Iris pigment epithelial cell (primary cell): Measurements from ENCODE around the gene PMAIP1.
"Not testable (repeated sequence)": the region's sequence is repeated elsewhere in the genome, so short reads cannot be mapped to it uniquely, and the experiment has no call there.

Experiments used
- DNase-seq: peaks from one replicate; pipeline ENCODE4 v3.0.0-alpha.2; 2011; ENCODE audit warnings: low read depth

The PMAIP1 gene

DNA sequence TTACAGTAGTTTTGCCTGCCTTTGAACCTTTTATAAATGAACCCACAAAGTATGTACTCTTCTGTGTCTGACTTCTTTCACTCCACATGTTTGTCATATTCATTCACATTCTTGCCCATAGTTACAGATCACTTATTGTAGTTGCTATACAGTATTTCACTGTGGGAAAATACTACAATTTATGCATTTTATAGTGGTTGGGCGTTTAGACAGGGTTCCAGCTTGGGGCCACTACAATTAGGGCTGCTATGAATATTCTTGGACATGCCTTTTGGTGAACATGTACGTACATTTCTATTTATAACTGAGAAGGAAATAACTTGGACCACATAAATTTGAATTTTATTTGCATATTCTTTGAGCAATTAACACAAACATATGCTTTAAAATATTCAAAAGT is 15.4 kb upstream of the PMAIP1 start:
- no peak for DNase-seq

GRCh38 chr18:59885579-59886163 is 14.1 kb upstream of the PMAIP1 start:
- peak; percentile 90 for DNase-seq

DNA sequence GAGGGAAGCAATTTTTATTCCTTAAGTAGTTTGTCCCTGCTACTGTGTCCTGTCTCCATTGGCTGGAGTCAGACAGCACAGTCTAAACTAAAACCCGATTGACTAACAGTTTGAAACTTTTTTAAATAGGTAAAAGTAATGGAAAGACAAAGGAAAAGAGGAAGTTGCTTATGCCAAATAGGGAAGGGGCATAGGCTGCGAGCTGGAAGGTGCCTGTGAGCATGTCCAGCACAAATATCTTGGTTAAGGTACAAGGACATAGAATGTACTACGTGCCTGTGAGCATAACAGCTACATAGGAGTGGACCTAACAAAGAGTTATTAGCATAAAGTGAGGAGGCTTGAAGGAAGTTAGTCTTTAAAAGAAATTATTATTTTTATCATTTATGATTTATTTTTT is 13.4 kb upstream of the PMAIP1 start:
- not testable (repeated sequence) for DNase-seq

DNA sequence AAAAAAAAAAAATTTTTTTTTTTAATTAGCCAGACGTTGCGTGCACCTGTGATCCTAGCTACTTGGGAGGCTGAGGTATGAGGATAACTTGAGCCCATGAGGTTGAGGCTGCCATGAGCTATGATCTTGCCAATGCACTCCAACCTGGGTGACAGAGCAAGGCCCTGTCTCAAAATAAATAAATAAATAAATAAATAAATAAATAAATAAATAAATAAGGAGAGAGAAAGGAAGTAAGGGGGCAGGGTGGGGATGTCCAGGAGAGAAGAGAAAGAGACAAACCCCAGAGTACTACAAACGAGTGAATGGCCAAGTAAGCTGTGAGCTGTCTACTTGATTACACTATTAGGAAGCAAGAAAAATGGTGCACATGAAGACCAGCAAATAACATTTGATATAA is 7.7 kb upstream of the PMAIP1 start:
- no peak for DNase-seq

DNA sequence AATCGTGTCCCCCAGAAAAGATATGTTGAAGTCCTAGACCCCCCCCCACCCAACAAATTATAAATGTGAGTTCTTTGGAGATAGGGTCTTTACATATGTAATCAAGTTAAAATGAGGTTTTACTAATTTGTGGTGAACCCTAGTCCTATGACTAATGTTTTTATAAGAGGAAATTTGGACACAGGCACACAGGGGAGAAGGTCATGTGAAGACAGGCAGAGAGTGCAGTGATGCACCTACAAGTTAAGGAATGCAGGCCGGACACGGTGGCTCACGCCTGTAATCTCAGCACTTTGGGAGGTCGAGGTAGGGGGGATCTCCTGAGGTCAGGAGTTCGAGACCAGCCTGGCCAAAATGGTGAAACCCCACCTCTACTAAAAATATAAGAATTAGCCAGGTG is 5.8 kb upstream of the PMAIP1 start:
- no peak for DNase-seq

- DNase-seq = no peak
Measured at GRCh38 chr18:59897321-59897954, 2.4 kb upstream of the PMAIP1 start.

GRCh38 chr18:59898093-59898492 is 1.7 kb upstream of the PMAIP1 start:
- no peak for DNase-seq

DNA sequence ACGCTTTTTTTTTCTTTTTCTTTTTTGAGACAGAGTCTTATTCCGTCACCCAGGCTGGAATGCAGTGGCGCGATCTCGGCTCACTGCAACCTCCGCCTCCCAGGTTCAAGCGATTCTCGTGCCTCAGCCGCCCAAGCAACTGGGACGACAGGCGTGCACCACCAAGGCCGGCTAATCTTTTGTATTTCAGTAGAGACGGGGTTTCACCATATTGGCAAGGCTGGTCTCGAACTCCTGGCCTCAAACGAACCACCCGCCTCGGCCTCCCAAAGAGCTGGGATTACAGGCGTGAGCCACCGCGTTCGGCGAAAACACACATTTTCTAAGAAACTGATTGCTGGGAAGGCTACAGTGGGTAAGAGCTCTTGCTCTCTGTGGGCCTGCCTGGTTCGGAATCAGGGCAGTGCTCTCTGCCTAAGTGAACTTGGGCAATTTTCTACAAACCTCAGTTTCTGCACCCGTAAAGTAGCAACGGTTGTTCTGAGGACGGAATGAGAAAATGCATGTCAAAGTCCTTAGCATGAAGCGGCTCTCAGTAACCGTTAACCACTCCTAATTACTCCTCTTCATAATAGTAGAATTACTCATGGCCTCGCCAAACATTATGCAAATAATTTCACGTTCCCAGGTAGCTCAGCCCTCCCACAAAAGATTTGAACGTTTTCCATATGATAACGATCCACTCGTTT is 1.0 kb upstream of the PMAIP1 start:
- no peak for DNase-seq

GRCh38 chr18:59900222-59901128 is 679 bp downstream of the PMAIP1 start:
- peak; percentile 89 for DNase-seq

- DNase-seq = peak; percentile 94
Measured at GRCh38 chr18:59902131-59902992, 2.6 kb downstream of the PMAIP1 start.

GRCh38 chr18:59902993-59903610 is 3.3 kb downstream of the PMAIP1 start:
- no peak for DNase-seq

GRCh38 chr18:59904011-59904601 is 4.3 kb downstream of the PMAIP1 start:
- peak; percentile 52 for DNase-seq

GRCh38 chr18:59905686-59906091 is 5.9 kb downstream of the PMAIP1 start:
- DNase-seq = no peak

GRCh38 chr18:59906203-59906602 is 6.4 kb downstream of the PMAIP1 start:
- no peak for DNase-seq

DNA sequence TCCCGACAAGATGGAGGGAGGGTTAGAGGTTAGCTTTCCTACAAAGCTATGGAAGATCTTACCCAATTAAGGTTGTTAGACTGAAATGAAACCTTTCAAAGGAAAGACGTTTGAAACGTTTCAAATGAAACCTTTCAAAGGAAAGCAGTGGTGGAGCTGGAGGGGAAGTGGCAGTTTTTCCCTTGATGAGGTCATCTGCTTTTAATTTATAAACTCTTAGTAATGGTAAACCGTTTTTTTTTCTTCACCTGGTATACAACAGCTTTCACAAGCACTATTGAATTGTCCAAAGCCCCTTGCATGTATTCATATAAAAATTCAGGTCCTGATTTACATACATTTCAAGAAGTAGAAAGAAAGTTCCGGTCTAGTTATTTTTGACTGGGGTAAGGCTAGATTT is 7.4 kb downstream of the PMAIP1 start:
- no peak for DNase-seq

DNA sequence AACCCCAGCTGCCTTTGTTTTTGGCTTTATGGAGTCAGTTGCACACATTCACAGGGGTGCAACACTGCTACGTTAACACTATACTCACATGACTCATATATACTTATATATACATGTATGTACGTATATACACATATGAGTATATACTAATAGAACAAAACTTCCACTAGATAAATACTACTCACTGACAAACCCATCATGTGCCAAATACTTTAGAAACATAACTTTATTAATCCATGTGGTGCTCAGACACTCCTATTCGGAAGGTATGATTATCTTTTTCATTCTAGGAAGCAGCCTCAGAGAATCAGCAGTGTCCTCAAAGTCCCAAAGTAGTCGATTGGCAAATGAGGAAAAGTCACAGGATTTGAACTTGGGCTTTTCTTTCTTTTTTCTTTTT is 7.9 kb downstream of the PMAIP1 start:
- no peak for DNase-seq

- peak; percentile 69 for DNase-seq
Measured at GRCh38 chr18:59908799-59909198, 9.0 kb downstream of the PMAIP1 start.

DNA sequence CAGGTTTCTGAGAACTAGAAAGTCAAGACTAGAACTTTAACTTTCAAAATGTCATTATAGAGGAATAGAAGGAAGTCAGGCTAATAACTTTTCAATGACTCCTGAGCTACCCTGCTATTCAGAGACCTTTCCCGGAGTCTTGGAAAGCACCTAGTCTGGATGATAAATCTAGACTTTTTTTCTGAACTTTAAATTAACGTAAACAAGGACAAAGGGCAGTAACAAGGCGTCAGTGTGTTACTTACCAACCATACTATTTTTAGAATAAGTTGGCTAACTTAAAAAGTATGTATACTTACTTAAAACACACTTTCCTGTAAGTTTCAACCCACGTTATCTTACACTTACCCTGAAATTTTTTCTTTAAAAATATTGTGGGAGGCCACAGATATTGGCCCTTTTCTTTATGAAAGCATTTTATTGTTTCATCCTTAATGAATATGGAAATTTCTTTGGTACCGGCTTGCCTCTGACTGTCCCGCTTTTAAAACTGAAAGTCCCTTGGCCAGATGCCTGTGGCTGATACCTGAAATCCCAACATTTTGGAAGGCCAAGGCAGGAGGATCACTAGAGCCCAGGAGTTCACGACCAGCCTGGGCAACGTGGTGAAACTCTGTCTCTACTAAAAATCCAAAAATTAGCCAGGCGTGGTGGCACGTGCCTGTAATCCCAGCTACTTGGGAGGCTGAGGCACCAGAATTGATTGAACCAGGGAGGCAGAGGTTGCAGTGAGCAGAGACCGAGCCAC is 9.7 kb downstream of the PMAIP1 start:
- DNase-seq = peak; percentile 84

DNA sequence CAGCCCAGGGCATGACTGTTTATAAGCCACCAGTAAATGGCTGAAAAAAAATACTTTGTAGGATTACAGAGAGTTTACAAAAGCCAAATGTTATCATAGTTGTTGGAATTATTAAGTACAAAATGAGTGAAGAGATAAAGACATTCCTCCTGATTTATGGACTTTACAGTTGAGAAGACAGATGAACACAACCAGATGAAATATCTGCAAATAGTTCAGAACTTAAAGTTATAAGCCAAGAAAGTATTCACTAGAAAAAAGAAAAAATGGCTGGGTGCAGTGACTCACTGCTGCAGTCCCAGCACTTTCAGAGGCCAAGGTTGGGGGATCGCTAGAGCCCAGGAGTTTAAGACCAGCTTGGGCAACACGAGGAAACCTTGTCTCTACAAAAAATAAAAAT is 11.2 kb downstream of the PMAIP1 start:
- DNase-seq = peak; percentile 83

- no peak for DNase-seq
Measured at GRCh38 chr18:59911600-59911999, 11.8 kb downstream of the PMAIP1 start.
